CD4-positive, alpha-beta T cell treated with Interferon gamma for 1 hour (primary cell): Measurements from ENCODE around the gene CAPN10.
"Not testable (repeated sequence)": the region's sequence is repeated elsewhere in the genome, so short reads cannot be mapped to it uniquely, and the experiment has no call there.

ENCODE experiments used
- DNase-seq: peaks from one replicate; pipeline ENCODE4 v3.0.0-alpha.2; 2020

The CAPN10 gene, protein sequence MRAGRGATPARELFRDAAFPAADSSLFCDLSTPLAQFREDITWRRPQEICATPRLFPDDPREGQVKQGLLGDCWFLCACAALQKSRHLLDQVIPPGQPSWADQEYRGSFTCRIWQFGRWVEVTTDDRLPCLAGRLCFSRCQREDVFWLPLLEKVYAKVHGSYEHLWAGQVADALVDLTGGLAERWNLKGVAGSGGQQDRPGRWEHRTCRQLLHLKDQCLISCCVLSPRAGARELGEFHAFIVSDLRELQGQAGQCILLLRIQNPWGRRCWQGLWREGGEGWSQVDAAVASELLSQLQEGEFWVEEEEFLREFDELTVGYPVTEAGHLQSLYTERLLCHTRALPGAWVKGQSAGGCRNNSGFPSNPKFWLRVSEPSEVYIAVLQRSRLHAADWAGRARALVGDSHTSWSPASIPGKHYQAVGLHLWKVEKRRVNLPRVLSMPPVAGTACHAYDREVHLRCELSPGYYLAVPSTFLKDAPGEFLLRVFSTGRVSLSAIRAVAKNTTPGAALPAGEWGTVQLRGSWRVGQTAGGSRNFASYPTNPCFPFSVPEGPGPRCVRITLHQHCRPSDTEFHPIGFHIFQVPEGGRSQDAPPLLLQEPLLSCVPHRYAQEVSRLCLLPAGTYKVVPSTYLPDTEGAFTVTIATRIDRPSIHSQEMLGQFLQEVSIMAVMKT

DNA sequence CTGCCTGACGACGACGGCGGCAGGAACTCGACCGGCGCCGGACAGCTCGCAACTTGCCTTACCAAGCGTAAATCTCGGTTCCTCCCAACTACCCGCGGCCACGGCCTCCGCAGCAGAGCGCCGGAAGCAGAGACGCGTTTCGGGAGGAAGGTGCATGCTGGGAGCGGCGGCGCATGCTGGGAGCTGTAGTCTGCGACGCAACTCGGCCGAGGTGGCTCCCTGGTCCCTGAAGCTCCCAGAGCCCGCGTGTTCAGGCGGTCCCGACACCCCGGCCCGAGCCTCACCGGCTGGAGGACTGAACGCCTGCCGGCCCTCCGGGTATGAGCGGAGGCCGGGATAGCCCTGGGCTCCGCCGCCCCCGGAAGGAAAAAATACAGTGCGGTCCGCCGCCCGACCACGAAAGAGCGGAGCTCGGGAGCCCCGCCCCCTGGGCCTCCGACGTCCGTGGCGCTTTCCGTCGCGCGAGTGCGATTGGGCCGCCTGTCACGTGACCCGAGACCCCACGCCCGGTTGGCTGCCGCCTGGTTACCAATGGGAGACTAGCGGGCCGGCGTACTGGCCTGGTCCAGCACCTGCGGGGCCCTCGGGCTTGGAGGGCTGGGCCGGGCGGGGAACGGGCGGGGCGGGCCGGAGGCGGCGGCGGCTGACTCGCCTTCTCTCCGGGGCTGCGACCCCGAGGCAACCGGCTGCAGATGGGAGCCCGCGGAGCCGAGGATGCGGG is at the start of gene CAPN10:
CAPN10 (plus strand) TSS at position 537 of the 721 bp plus-strand sequence; CDS start at position 715, 178 bp downstream.
- peak; percentile 94 for DNase-seq

GRCh38 chr2:240538031-240538780 is 48.3 kb upstream of the CAPN10 start:
- DNase-seq: no peak

GRCh38 chr2:240539101-240539500 is 47.4 kb upstream of the CAPN10 start:
- DNase-seq: not testable (repeated sequence)

DNA sequence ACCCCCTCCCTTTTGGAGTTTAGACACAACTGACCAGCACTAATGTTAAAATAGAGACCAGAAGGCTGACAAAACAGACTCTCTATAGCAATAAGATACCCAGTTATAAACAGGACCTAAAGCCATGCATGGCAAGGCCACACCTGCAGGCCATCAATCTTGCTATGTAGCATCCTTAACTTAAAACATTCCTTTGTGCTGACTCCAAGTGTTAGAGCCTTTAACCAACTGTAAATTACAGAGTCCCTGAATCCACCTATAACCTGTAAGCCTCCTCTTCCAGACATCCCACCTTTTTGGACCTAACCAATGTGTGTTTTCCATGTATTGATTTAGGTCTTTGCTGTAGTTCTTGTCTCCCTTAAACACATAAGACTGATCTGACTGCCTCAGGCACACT is 46.6 kb upstream of the CAPN10 start:
- DNase-seq: no peak

DNA sequence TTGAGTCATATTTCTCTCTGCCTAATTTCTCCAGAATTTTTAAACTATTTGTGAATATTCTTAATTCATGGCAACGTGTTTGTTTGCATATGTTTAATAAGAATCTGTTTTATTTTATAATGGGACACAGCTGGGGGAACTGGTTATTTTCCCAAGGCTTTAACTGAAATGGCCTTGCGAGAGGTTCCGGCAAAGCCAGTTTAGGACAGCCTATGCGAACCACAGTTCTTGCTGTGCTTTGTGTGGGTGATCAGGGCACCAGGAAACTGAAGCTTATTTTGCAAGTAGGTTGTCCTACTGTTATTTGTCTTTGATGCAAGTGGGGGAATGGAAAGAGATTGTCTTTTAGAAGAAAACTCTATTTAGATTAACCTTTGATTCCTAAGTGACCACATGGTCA is 35.2 kb upstream of the CAPN10 start:
- no peak for DNase-seq

GRCh38 chr2:240551811-240552210 is 34.7 kb upstream of the CAPN10 start:
- no peak for DNase-seq

- DNase-seq: no peak
These were observed 32.5 kb upstream of the CAPN10 start for GRCh38 chr2:240553956-240554480.

DNA sequence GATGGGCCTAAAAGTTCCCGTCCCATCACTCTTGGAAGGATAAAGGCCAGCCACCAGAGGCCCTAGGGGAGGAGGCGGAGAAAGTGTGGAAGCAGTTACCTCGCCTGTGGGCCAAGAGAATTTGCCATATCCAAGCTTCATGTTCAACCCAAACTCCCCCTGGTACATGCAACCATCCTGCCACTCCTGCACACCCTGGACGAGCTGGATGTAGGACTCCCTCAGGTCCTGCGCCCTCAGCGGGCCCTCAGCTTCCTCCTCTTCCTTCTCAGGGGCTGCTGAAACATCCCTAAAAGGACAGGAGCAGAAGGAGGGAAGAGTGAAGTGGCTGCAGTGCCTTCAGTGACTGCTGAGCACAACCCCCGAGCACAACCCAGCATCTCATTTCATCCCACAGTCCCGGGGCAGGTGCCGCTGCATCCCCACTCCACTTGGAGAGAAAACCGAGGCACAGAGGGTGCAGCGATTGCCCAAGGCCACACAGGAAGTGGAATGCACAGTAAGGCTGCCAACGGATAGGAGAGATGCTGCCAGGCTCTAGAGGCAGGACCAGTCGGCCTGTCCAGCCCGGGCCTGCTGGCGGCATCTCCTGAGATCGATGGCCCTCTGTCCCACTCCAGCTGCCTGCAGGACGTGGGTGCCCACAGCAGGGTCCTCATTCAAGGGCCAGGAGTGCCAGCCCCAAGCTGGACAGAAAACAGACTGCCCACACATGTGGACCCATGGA is 31.6 kb upstream of the CAPN10 start:
- DNase-seq: no peak

DNA sequence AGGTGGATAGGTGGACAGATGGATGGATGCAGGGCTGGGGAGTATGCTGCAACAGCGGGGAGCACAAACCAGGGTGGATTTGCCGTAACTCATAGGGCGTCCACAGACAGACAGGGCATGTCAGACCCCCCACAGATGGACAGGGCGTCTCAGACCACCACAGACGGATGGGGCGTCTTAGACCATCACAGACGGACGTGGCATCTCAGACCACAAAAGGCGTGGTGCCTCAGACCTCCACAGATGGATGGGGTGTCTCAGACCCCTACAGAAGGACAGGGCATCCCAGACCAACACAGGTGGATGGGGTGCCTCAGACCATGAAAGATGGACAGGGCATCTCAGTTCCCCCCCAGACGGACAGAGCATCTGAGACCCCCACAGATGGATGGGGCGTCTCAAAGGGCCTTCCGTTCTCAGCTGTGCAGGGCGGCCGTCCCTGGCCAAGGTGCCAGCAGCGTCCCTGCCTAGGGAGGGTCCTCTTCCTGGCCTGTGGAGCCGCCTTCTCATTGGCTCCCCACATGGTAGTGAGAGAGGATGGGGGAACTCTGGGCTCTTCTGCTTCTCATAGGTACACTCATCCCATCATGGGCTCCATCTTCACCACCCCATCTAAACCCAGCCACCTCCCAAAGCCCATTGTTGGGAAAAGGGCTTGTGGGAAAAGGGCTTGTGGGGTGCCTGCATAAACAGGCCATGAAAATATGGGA is 30.8 kb upstream of the CAPN10 start:
- DNase-seq: no peak

DNA sequence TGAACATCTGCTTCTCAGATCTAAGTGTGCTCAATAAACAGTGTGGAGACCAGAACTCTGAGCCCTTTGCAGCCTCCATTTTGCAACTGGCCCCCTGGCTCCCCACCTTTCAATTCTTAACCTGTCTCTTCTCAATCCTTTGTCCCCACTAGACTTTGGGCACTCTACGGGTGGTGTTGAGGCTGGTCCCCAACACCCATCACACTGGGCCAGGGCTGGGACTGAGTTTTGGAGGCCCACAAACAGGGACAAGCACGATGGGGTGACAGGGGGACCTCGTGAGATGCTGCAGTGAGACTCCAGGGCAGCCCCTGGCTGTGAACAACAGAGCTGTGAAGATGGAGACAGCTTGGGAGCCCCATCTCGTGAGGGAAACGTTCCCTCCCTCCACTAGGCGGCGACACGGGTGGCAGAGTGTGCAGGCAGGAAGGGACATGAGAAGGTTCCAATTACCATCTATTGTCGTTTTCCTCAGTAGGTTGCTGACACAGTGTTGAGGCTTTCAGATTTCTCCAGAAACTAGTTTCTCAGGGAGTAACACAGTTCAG is 29.9 kb upstream of the CAPN10 start:
- peak; percentile 65 for DNase-seq

GRCh38 chr2:240557101-240557751 is 29.3 kb upstream of the CAPN10 start:
- no peak for DNase-seq

DNA sequence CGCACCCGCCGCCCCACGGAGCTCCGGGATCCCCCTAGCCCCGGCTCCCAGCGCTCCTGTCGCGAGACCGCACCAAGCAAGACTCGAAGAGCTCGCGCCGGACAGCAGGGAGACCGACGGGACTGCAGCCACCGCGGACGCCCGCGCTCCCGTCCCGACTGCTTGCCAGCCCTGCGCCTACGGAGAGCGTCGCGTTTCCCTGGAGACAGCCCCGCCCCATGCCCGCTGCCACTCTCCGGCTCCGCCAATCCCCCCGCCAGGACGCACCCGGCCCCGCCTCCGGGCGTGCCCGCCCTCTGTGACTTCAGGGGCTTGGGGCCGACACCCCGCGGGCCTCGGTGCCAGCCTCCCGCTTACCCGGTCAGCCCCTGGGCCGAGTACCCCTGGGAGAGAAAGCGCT is 28.7 kb upstream of the CAPN10 start, which contains the start of gene ANKMY1:
ANKMY1 (minus strand) TSS at position 181 of the 400 bp plus-strand sequence. CDS start 653 bp downstream, outside the sequence.
- peak; percentile 66 for DNase-seq

DNA sequence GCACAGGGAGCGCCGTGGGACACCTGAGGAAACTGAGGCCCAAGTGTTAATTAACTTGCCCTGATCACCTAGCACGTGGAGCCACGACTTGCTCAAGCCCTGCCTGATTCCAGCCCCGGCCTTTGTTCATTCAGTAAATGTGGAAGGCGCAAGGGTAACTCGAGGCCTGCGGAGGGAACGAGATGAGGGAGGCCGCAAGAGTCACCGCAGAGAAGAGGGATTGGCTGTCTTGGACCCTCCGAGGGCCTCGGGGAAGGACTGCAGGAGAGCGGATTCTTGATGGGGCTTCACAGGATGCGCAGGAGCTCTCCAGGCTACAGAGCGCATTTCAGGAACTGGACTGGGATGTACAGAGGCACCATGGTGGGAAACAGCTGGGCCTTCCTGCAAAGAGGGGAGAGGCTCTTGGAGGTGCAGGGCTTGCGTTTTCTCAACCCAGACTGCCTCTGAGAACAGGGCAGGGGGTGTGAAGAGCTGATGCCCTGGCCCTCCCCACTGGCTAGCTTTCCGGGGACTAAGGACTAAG is 28.2 kb upstream of the CAPN10 start:
- DNase-seq: no peak

DNA sequence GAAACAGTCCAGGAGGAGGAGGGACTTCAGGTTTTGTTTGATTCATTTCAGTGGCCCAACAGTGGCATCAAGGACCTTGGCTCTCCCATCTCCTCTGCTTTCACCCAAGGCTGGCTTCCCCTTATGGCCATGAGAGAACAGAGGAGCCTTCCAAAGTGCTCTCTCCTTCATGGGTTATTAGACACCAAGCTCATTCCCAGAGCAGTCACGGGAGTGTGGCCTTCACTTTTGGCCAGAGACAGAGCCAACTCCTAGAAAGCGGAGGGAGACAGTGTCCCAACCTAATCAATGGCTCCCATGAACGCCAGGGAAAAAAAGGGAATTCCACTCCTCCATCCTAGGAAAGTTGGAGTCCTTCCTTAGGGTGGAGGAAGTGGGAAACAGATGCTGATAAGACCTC is 27.2 kb upstream of the CAPN10 start:
- no peak for DNase-seq

GRCh38 chr2:240560084-240560479 is 26.5 kb upstream of the CAPN10 start, which contains the start of gene DUSP28:
TSS of gene DUSP28 (plus strand) at chr2:240560357. CDS start at chr2:240560685, 328 bp downstream.
- DNase-seq: peak; percentile 92

GRCh38 chr2:240560480-240561324 is 25.8 kb upstream of the CAPN10 start:
- DNase-seq: peak; percentile 97

- no peak for DNase-seq
These were observed 25.1 kb upstream of the CAPN10 start for GRCh38 chr2:240561325-240561971.

- not testable (repeated sequence) for DNase-seq
These were observed 23.3 kb upstream of the CAPN10 start for GRCh38 chr2:240563231-240563630.
